Thyroid gland (tissue), 4 donors: ENCODE measurements around the gene AZGP1.
"Not testable (repeated sequence)": the region's sequence is repeated elsewhere in the genome, so short reads cannot be mapped to it uniquely, and the experiment has no call there.

Source experiments
- CTCF ChIP-seq, 6 experiments: fragments of 200-600 bp in 3 of 6; fragments of 450-650 bp in 3 of 6; sonication (generic) in 3 of 6; IDR thresholded peaks; one replicate each; pipeline ENCODE4 v1.5.1; 2016 to 2019; ENCODE audit warnings: antibody characterized with exemption in 6 of 6, mild to moderate bottlenecking in 2 of 6, inconsistent platforms in 1 of 6, moderate library complexity in 1 of 6
- POLR2A ChIP-seq, 2 donors: fragments of 450-650 bp; IDR thresholded peaks; one replicate each; pipeline ENCODE4 v1.6.1; 2017; ENCODE audit warnings: antibody characterized with exemption in 2 of 2, mild to moderate bottlenecking in 2 of 2, moderate library complexity in 1 of 2

DNA sequence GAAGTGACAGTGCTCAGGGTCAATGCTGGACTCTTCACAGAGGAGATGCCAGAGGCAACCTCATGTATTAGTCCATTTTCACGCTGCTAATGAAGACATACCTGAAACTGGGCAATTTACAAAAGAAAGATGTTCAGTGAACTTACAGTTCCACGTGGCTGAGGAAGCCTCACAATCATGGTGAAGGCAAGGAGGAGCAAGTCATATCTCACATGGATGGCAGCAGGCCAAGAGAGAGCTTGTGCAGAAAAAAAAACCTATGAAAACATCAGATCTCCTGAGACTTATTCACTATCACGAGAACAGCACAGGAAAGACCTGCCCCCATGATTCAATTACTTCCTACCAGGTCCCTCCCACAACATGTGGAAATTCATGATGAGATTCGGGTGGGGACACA is 40.8 kb downstream of the AZGP1 start:
- not testable (repeated sequence) for TF ChIP-seq CTCF, POLR2A (IDR thresholded peaks at IDR 0.05)
